ENCODE measurements around the gene ITPKA.

DNA sequence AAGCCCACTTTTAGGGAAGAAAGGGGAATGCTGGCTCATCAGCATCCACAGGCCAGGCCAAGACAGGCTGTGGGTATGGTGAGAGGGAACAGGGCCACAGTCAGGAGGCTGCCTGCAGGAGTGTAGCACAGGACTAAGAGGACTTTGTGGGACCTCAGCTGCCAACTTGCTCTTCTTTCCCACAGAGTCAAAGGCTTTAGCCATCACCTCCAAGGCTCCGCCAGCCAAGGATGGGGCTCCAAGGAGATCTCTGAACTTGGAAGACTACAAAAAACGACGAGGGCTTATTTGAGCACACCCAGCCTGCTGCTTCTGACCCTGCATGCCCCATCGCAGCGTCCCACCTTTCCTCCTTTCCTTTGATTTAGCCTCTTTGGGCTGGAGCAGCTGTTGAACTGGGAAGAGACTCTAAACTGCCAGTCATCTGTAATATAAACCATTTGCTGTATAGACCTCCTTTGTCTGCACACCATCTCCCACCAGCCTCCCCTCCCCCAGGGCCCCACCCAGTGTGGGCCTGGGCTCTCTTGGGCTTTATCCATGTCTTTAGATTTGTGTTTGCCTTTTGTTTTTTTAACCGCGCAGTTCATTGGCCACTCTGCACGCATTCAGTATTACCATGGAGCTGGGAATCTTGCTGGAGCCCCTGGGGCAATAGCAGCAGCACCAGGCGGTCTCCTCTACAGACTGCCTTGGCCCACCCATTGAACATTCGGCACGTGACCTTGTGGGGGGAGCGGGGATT is 13.1 kb upstream of the ITPKA start:
- TF ChIP-seq, protein P1, sequence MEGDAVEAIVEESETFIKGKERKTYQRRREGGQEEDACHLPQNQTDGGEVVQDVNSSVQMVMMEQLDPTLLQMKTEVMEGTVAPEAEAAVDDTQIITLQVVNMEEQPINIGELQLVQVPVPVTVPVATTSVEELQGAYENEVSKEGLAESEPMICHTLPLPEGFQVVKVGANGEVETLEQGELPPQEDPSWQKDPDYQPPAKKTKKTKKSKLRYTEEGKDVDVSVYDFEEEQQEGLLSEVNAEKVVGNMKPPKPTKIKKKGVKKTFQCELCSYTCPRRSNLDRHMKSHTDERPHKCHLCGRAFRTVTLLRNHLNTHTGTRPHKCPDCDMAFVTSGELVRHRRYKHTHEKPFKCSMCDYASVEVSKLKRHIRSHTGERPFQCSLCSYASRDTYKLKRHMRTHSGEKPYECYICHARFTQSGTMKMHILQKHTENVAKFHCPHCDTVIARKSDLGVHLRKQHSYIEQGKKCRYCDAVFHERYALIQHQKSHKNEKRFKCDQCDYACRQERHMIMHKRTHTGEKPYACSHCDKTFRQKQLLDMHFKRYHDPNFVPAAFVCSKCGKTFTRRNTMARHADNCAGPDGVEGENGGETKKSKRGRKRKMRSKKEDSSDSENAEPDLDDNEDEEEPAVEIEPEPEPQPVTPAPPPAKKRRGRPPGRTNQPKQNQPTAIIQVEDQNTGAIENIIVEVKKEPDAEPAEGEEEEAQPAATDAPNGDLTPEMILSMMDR (IDR thresholded peaks at IDR 0.05), result no peak
- no peak for TF ChIP-seq POLR2A (IDR thresholded peaks at IDR 0.05)
